H1 (cell line): ENCODE data around the gene NCF2.

Experiments
- CEBPB ChIP-seq: IDR thresholded peaks from 2 replicates; pipeline ENCODE4 v1.6.1; 2012; ENCODE audit warnings: low read depth, low read length
- CREB1 ChIP-seq: IDR thresholded peaks from 2 replicates; pipeline ENCODE4 v1.6.1; 2012; ENCODE audit warnings: inconsistent platforms
- CTCF ChIP-seq, 3 experiments: IDR thresholded peaks; 1 replicate in 2 of 3; 2 replicates in 1 of 3; pipeline versions ENCODE4 v1.5.1 to v1.6.1; 2011; ENCODE audit warnings: low read length in 3 of 3, mild to moderate bottlenecking in 3 of 3, inconsistent platforms in 2 of 3, low read depth in 1 of 3, moderate library complexity in 1 of 3; ENCODE audit not compliant: insufficient read depth in 1 of 3; ENCODE audit errors: control extremely low read depth in 1 of 3
- RFX5 ChIP-seq: IDR thresholded peaks from 2 replicates; pipeline ENCODE4 v1.6.1; 2011; ENCODE audit warnings: low read depth, low read length, improper control_type of control experiment, borderline replicate concordance
- SUZ12 ChIP-seq: fragments of 200-600 bp; sonication (generic); IDR thresholded peaks from 2 replicates; pipeline ENCODE4 v1.6.1; 2012; ENCODE audit warnings: mild to moderate bottlenecking, inconsistent platforms, low read length, moderate library complexity, mixed read lengths
- TF ChIP-seq, protein P1 (sequence below): IDR thresholded peaks from 2 replicates; pipeline ENCODE4 v1.6.1; 2012; ENCODE audit warnings: inconsistent platforms

DNA sequence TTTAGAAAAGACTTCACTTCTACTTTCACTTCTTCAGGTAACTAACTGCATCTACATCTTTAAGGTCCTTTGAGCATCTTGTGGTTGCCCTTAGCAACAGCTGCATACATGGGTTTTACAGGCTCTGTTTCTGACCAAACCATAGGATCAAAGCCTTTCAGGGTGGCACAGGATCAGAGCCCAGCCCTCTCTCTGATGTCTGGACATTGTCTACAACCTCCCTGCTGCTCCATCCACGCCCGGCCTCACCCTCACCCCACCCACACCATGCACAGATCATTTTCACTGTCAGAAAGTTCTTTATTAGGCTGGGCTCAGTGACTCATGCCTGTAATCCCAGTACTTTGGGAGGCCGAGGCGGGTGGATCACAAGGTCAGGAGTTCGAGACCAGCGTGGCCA is 5.2 kb downstream of the NCF2 start:
- TF ChIP-seq RFX5 (no peak), CTCF (IDR thresholded peaks at IDR 0.05; ENCODE audit: control extremely low read depth in 1 of 3, insufficient read depth in 1 of 3, low read depth in 1 of 3, low read length in 3 of 3) (no peak), SUZ12 (no peak), CEBPB (no peak), CREB1 (no peak)
- TF ChIP-seq, protein P1, sequence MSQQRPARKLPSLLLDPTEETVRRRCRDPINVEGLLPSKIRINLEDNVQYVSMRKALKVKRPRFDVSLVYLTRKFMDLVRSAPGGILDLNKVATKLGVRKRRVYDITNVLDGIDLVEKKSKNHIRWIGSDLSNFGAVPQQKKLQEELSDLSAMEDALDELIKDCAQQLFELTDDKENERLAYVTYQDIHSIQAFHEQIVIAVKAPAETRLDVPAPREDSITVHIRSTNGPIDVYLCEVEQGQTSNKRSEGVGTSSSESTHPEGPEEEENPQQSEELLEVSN: no peak
